ENCODE data around the gene KNOP1. TPM values are rescaled to one million over a fixed set of nuclear protein-coding genes. Genes with fewer than 3 reads are reported as not detected.
A peak's percentile ranks its signal among the peaks of the same experiment; 100 is the strongest.

Gene KNOP1
- total and polyA plus RNA-seq, 2 donors from 2014 or later = 10.2 to 17.9 TPM

- Histone ChIP-seq H3K4me1 (ENCODE audit: control insufficient read depth in 2 of 3, insufficient read depth in 2 of 3, low read depth in 1 of 3, low read length in 3 of 3) (peaks cover 0 to 2% (median 0%) of the 10 kb centered on the region in 3 donors), H3K27me3 (ENCODE audit: control insufficient read depth, insufficient read depth, low read length) (no peaks in the 10 kb centered on the region), H3K9me3 (ENCODE audit: control insufficient read depth in 2 of 3, insufficient read depth in 1 of 3, low read length in 3 of 3) (no peaks in the 10 kb centered on the region), H3K9ac (ENCODE audit: low read length in 3 of 3) (no peak overlapping the region), H3K4me3 (ENCODE audit: low read length in 3 of 3) (no peak overlapping the region), H3K36me3 (ENCODE audit: control insufficient read depth in 2 of 3, insufficient read depth in 3 of 3, low read length in 3 of 3) (peaks cover 0 to 9% (median 4%) of the 10 kb centered on the region in 3 donors), H3K27ac (ENCODE audit: low read depth in 2 of 2, low read length in 2 of 2) (peak overlapping the region; percentile 65)
- TF ChIP-seq CTCF (IDR thresholded peaks at IDR 0.05; ENCODE audit: borderline replicate concordance, extremely low read depth, insufficient read depth) = no peak
- no peak for FAIRE-seq
- intact Hi-C loops (cut with DNase I) = no loop called here
- DNase-seq = no peak
Observed at GRCh38 chr16:19735074-19735867, 17.2 kb upstream of the KNOP1 start.

- peaks cover 0 to 9% (median 2%) of the 10 kb centered on the region in 3 donors for H3K36me3 ChIP-seq (ENCODE audit: control insufficient read depth in 2 of 3, insufficient read depth in 3 of 3, low read length in 3 of 3)
- H3K4me3 ChIP-seq (ENCODE audit: low read length in 3 of 3) = no peak overlapping the region
- intact Hi-C loops (cut with DNase I) = no loop called here
- TF ChIP-seq CTCF (IDR thresholded peaks at IDR 0.05; ENCODE audit: borderline replicate concordance, extremely low read depth, insufficient read depth) = no peak
- peaks cover 0 to 2% (median 0%) of the 10 kb centered on the region in 3 donors for H3K4me1 ChIP-seq (ENCODE audit: control insufficient read depth in 2 of 3, insufficient read depth in 2 of 3, low read depth in 1 of 3, low read length in 3 of 3)
- H3K27ac ChIP-seq (ENCODE audit: low read depth in 2 of 2, low read length in 2 of 2) = no peak overlapping the region
- FAIRE-seq (no peak), DNase-seq (no peak)
- H3K9me3 ChIP-seq (ENCODE audit: control insufficient read depth in 2 of 3, insufficient read depth in 1 of 3, low read length in 3 of 3) = no peaks in the 10 kb centered on the region
- no peaks in the 10 kb centered on the region for H3K27me3 ChIP-seq (ENCODE audit: control insufficient read depth, insufficient read depth, low read length)
- H3K9ac ChIP-seq (ENCODE audit: low read length in 3 of 3) = no peak overlapping the region
Observed at GRCh38 chr16:19733551-19733950, 15.5 kb upstream of the KNOP1 start.

- FAIRE-seq = no peak
- intact Hi-C loops (cut with DNase I) = no loop called here
- Histone ChIP-seq H3K36me3 (ENCODE audit: control insufficient read depth in 2 of 3, insufficient read depth in 3 of 3, low read length in 3 of 3) (peaks cover 0 to under 1% (median 0%) of the 10 kb centered on the region in 3 donors), H3K4me1 (ENCODE audit: control insufficient read depth in 2 of 3, insufficient read depth in 2 of 3, low read depth in 1 of 3, low read length in 3 of 3) (no peaks in the 10 kb centered on the region), H3K4me3 (ENCODE audit: low read length in 3 of 3) (no peak overlapping the region), H3K27me3 (ENCODE audit: control insufficient read depth, insufficient read depth, low read length) (no peaks in the 10 kb centered on the region), H3K27ac (ENCODE audit: low read depth in 2 of 2, low read length in 2 of 2) (no peak overlapping the region), H3K9ac (ENCODE audit: low read length in 3 of 3) (no peak overlapping the region), H3K9me3 (ENCODE audit: control insufficient read depth in 2 of 3, insufficient read depth in 1 of 3, low read length in 3 of 3) (no peaks in the 10 kb centered on the region)
- no peak for TF ChIP-seq CTCF (IDR thresholded peaks at IDR 0.05; ENCODE audit: borderline replicate concordance, extremely low read depth, insufficient read depth)
- DNase-seq = no peak
Observed at GRCh38 chr16:19728636-19728965, 10.6 kb upstream of the KNOP1 start.
